Fibroblast of villous mesenchyme (primary cell): ENCODE results near the gene OXCT2. TPM values are rescaled to one million over a fixed set of nuclear protein-coding genes. Genes with fewer than 3 reads are reported as not detected.
"Not testable (repeated sequence)": the region's sequence is repeated elsewhere in the genome, so short reads cannot be mapped to it uniquely, and the experiment has no call there.

Source experiments
- DNase-seq: peaks from one replicate; pipeline ENCODE4 v3.0.0-alpha.2; 2010; ENCODE audit warnings: low read depth
- H3K4me3 ChIP-seq: 2 replicates; pipeline ENCODE4 v1.5.1; 2011; ENCODE audit warnings: low read depth, mild to moderate bottlenecking, low read length
- total RNA-seq: library from RNA; depleted of rRNA; stranded (reverse); fragments of >200 nt; gene quantifications from 2 replicates; pipeline ENCODE4 v1.2.3, GENCODE V29; 2012
- TF ChIP-seq, protein P1 (sequence below): IDR thresholded peaks from 2 replicates; pipeline ENCODE4 v1.5.1; 2012; ENCODE audit warnings: low read depth, mild to moderate bottlenecking, low read length; ENCODE audit not compliant: insufficient read depth

The OXCT2 gene
- total RNA-seq, 1 donor, result 1.7 TPM

- DNase-seq, result no peak
- TF ChIP-seq, protein P1, sequence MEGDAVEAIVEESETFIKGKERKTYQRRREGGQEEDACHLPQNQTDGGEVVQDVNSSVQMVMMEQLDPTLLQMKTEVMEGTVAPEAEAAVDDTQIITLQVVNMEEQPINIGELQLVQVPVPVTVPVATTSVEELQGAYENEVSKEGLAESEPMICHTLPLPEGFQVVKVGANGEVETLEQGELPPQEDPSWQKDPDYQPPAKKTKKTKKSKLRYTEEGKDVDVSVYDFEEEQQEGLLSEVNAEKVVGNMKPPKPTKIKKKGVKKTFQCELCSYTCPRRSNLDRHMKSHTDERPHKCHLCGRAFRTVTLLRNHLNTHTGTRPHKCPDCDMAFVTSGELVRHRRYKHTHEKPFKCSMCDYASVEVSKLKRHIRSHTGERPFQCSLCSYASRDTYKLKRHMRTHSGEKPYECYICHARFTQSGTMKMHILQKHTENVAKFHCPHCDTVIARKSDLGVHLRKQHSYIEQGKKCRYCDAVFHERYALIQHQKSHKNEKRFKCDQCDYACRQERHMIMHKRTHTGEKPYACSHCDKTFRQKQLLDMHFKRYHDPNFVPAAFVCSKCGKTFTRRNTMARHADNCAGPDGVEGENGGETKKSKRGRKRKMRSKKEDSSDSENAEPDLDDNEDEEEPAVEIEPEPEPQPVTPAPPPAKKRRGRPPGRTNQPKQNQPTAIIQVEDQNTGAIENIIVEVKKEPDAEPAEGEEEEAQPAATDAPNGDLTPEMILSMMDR, result no peak
Measured at GRCh38 chr1:39805385-39805784, 34.2 kb upstream of the OXCT2 start.

DNA sequence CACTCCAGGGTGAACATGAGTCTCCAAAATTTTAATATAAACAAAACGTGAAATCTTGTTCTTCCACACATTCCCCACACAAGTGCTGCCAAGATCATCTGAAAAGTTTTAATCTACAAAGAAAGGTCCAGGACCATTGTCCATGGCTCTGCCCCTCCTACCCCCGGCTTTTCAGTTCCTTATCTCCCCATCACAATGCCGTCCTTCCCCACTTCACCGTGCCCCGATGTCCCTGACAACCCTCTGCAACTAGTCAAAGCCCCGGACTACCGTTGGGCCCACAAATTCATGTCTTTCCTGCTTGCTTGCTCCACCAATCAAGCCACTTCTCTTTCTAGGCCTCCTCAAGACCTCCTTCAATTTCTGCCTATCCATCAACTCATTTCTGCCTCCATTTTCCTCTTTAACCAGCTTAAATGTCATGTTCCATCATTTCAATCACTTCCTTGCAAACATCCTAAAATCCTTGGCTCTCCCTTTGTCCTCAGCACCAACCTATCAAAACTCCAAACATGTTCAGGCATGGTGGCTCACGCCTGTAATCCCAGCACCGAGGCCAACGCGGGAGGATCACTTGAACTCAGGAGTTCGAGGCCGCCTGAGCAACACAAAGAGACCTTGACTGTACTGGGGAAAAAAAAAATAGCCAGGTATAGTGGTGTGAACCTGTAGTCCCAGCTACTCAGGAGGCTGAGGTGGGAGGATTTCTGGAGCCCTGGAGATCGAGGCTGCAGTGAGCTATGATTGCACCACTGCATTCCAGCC, 31.5 kb upstream of the OXCT2 start:
- no peak for DNase-seq
- TF ChIP-seq, protein P1, result no peak
- no peak overlapping the region for H3K4me3 ChIP-seq

More at GRCh38 chr1:39805385-39805784, 34.2 kb upstream of the OXCT2 start:
- no peak overlapping the region for H3K4me3 ChIP-seq

- DNase-seq, result no peak
- no peak overlapping the region for H3K4me3 ChIP-seq
- TF ChIP-seq, protein P1, result no peak
Measured at GRCh38 chr1:39800471-39800835, 29.3 kb upstream of the OXCT2 start.

DNA sequence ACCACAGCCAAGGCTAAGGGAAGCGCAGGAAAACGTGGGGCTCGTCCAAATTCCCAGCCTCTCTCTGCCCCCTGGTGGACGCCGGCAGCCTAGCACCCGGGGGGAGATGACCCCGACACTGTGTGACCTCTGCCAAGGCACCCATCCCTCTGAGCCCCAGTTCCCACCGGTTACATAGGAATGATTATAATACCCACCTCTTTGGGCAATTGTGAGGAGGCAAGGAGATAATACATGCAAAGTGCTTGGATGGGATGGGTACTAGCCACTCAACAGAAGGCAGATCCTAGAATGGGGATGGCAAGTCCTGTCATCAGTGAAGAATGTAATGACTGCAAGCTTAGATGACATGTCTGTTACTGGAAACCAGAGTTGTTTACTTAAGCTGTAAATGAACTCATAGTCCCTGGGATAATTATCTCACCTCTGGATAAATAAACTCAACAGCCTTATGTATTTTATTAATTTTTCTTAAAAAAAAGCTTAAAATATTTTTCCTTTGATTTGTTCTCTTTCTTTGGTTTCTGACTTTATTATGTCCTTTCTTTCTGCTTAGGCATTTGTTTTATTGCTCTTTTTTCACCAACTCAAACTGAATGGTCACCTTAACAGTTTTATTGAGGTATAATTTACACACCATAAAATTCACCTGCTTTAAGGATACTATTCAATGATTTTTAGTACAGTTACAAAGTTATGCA, 28.8 kb upstream of the OXCT2 start:
- no peak overlapping the region for H3K4me3 ChIP-seq
- TF ChIP-seq, protein P1, result peak; percentile 76
- DNase-seq, result peak; percentile 66

- peak; percentile 33 for DNase-seq
- not testable (repeated sequence) for H3K4me3 ChIP-seq
Measured at GRCh38 chr1:39798859-39799769, 28.0 kb upstream of the OXCT2 start.

DNA sequence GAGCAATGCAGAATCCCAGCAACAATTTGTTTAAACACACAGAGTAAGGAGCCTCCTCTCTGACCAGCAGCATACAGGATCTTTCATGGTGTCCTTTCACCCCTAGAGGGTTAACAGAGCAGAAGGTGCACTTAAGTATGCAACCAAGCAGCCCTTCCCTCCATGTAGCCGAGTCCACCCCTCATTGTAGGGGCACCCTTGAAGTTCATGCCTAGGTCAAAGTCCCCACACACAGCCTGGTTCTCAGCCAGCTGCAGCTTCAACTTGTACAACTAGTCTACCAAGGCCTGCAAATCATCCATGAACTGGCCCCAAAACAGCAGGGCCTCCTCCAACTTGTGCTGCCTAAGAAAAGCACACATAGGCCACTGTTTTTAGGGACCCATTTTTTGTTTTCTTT, 24.5 kb upstream of the OXCT2 start:
- TF ChIP-seq, protein P1, result no peak
- no peak overlapping the region for H3K4me3 ChIP-seq
- no peak for DNase-seq

DNA sequence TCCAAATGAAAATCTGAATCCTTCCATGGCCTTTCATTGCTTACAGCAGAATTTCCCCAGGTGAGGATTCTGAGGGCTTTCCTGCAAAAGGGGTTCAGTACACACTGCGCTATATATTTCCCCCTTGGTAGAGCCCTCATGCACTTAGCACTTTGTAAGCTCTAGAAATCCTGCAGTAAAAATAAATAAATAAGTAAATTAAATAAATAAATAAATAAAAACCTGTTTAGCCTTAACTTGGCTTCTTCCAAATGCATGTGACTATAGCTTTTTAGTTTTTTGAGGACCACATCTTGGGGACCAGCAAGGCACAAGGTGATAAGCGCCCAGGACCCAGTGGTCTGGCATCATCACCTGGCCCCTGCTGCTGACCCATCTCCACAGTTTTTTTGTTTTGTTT, 20.7 kb upstream of the OXCT2 start:
- TF ChIP-seq, protein P1, result no peak
- no peak for DNase-seq
- H3K4me3 ChIP-seq, result no peak overlapping the region
